ENCODE results near the gene NCR2. TPM values are rescaled to one million over a fixed set of nuclear protein-coding genes. Genes with fewer than 3 reads are reported as not detected.

NCR2 gene
- total RNA-seq, 1 experiment from 2014 or later, result not detected

DNA sequence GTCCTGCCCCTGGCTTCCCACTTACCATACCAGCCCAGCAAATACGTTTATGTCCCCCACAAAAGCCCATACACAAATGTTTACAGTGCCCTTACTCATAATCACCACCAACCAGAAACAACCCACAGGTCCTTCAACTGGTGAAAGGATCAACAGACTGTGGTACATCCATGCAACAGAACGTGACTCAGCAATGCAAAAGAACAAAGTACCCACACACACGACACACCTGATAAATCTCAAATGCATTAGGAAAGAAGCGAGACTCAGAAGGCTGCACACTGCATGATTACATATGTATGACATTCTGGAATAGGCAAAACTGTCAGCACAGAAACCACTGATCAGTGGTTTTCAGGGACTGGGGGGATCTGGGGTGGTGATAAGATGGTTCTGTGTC, 20.5 kb downstream of the NCR2 start:
- Histone ChIP-seq H3K4me2 (ENCODE audit: insufficient read depth, insufficient read length, low read length) (no peak overlapping the region), H2BK120ac (ENCODE audit: low read depth, low read length, poor library complexity, severe bottlenecking) (no peak overlapping the region), H2AK5ac (ENCODE audit: insufficient read length, low read length) (no peak overlapping the region), H3K9ac (ENCODE audit: extremely low read depth, insufficient read length, low read length) (no peak overlapping the region), H3K23ac (ENCODE audit: insufficient read length, low read depth, low read length) (no peak overlapping the region), H3K4ac (ENCODE audit: low read depth, low read length) (no peak overlapping the region), H3K27me3 (ENCODE audit: insufficient read depth, low read length) (no peaks in the 10 kb centered on the region), H4K8ac (replicated peaks; ENCODE audit: insufficient read length, low read depth, low read length) (no peak overlapping the region), H2BK5ac (ENCODE audit: insufficient read length, low read length) (no peak overlapping the region), H4K5ac (ENCODE audit: insufficient read length, low read depth, low read length) (no peak overlapping the region), H4K91ac (ENCODE audit: insufficient read length, low read depth, low read length) (no peak overlapping the region), H3T11ph (ENCODE audit: low read length) (no peak overlapping the region), H4K20me1 (ENCODE audit: control insufficient read depth, insufficient read depth, insufficient read length) (no peaks in the 10 kb centered on the region), H3K23me2 (ENCODE audit: insufficient read length, low read depth, low read length, poor library complexity, severe bottlenecking) (no peaks in the 10 kb centered on the region), H2BK12ac (ENCODE audit: insufficient read length, low read depth, low read length) (no peak overlapping the region), H3K18ac (ENCODE audit: insufficient read length, low read depth, low read length) (no peak overlapping the region), H2BK20ac (ENCODE audit: low read depth, low read length, poor library complexity, severe bottlenecking) (no peak overlapping the region), H2AFZ (ENCODE audit: low read length) (no peak overlapping the region), H3K27ac (ENCODE audit: insufficient read length, low read depth, low read length) (no peak overlapping the region), H3K14ac (ENCODE audit: insufficient read depth, low read length) (no peak overlapping the region), H3K79me2 (ENCODE audit: insufficient read depth, low read length) (no peaks in the 10 kb centered on the region), H2BK15ac (ENCODE audit: low read depth, low read length) (no peak overlapping the region), H3K56ac (ENCODE audit: insufficient read length, low read depth, low read length) (no peak overlapping the region), H3K9me3 (ENCODE audit: control insufficient read depth, low read depth, low read length) (peaks cover 15% of the 10 kb centered on the region), H3K79me1 (ENCODE audit: insufficient read depth, low read depth, low read length, poor library complexity, severe bottlenecking) (no peaks in the 10 kb centered on the region), H3K4me1 (ENCODE audit: insufficient read depth, low read length) (no peaks in the 10 kb centered on the region; the same call in 1 of the 2 replicates)
- peaks cover 4 to 13% (median 4%) of the 10 kb centered on the region in 3 experiments; a peak in 6 of 7 replicates for H3K36me3 Mint-ChIP-seq (ENCODE audit: insufficient read depth in 1 of 3, low read depth in 3 of 3)
- TF ChIP-seq, protein P1, sequence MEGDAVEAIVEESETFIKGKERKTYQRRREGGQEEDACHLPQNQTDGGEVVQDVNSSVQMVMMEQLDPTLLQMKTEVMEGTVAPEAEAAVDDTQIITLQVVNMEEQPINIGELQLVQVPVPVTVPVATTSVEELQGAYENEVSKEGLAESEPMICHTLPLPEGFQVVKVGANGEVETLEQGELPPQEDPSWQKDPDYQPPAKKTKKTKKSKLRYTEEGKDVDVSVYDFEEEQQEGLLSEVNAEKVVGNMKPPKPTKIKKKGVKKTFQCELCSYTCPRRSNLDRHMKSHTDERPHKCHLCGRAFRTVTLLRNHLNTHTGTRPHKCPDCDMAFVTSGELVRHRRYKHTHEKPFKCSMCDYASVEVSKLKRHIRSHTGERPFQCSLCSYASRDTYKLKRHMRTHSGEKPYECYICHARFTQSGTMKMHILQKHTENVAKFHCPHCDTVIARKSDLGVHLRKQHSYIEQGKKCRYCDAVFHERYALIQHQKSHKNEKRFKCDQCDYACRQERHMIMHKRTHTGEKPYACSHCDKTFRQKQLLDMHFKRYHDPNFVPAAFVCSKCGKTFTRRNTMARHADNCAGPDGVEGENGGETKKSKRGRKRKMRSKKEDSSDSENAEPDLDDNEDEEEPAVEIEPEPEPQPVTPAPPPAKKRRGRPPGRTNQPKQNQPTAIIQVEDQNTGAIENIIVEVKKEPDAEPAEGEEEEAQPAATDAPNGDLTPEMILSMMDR (conservative IDR thresholded peaks at IDR 0.05), result no peak
- no peak for DNase-seq
- H3K4me1 Mint-ChIP-seq, result no peaks in the 10 kb centered on the region
- H3K4me3 Mint-ChIP-seq, result no peak overlapping the region
- WGBS (ENCODE audit: extremely low coverage, insufficient read length, low lambda C conversion rate), result no CpG with 5 or more reads among the region's 4 CpGs
- peaks cover 57% of the 10 kb centered on the region for H3K27me3 Mint-ChIP-seq (ENCODE audit: low read depth)
- no peak overlapping the region for H3K27ac Mint-ChIP-seq
- H3K9me3 Mint-ChIP-seq, result peaks cover 23 to 28% of the 10 kb centered on the region in 2 experiments

All from H9 (cell line).